HEK293 (cell line): ENCODE measurements around the gene ITSN1.

ENCODE experiments used
- CTCF ChIA-PET: fragments of 350-600 bp; formaldehyde crosslinking; extraction: SDS; loops from one replicate; lab custom pipeline; 2021; ENCODE audit warnings: antibody characterized with exemption; lab: Yijun Ruan, JAX
- POLR2A ChIA-PET: fragments of 300-600 bp; formaldehyde crosslinking; extraction: SDS; loops from one replicate; lab custom pipeline; 2020; ENCODE audit warnings: antibody characterized with exemption, inconsistent platforms; lab: Yijun Ruan, JAX
- H3K27ac ChIP-seq: fragments of 200-500 bp; sonication (Bioruptor generic); 2 replicates; pipeline ENCODE4 v1.5.1; 2014; ENCODE audit warnings: low read depth, low read length, control low read depth, inconsistent platforms; ENCODE audit errors: extremely low read depth
- H3K36me3 ChIP-seq, 2 experiments: fragments of 200-500 bp in 1 of 2; sonication (Bioruptor generic) in 1 of 2; 1 replicate in 1 of 2; 2 replicates in 1 of 2; pipeline ENCODE4 v1.5.1; 2014 to 2017; ENCODE audit warnings: inconsistent platforms in 2 of 2, low read length in 2 of 2; ENCODE audit not compliant: control insufficient read depth in 2 of 2, insufficient read depth in 1 of 2
- H3K4me1 ChIP-seq: fragments of 200-500 bp; sonication (Bioruptor generic); 2 replicates; pipeline ENCODE4 v1.5.1; 2014; ENCODE audit warnings: mild to moderate bottlenecking, low read length, inconsistent platforms; ENCODE audit not compliant: control insufficient read depth, insufficient read depth
- H3K4me3 ChIP-seq: 2 replicates; pipeline ENCODE4 v1.5.1; 2011; ENCODE audit warnings: low read depth, mild to moderate bottlenecking, control low read depth, low read length, moderate library complexity
- H3K9me3 ChIP-seq: fragments of 200-500 bp; sonication (Bioruptor generic); 2 replicates; pipeline ENCODE4 v1.5.1; 2014; ENCODE audit warnings: low read depth, low read length, inconsistent platforms; ENCODE audit not compliant: control insufficient read depth, insufficient read depth
- KLF7 ChIP-seq: fragments of 450-650 bp; formaldehyde crosslinking; IDR thresholded peaks from 2 replicates; pipeline ENCODE4 v1.5.1; 2016; ENCODE audit warnings: missing biosample characterization, missing genetic modification characterization, borderline replicate concordance
- MYNN ChIP-seq: fragments of 450-650 bp; formaldehyde crosslinking; IDR thresholded peaks from 2 replicates; pipeline ENCODE4 v1.5.1; 2016; ENCODE audit warnings: missing biosample characterization, missing genetic modification characterization, borderline replicate concordance
- REPIN1 ChIP-seq: fragments of 450-650 bp; formaldehyde crosslinking; IDR thresholded peaks from 2 replicates; pipeline ENCODE4 v1.5.1; 2017; ENCODE audit warnings: missing biosample characterization, missing genetic modification characterization, low read depth
- SP3 ChIP-seq: fragments of 450-650 bp; formaldehyde crosslinking; IDR thresholded peaks from 2 replicates; pipeline ENCODE4 v1.5.1; 2016; ENCODE audit warnings: missing biosample characterization, missing genetic modification characterization
- ZBTB20 ChIP-seq: fragments of 450-650 bp; formaldehyde crosslinking; IDR thresholded peaks from 2 replicates; pipeline ENCODE4 v1.5.1; 2016; ENCODE audit warnings: missing biosample characterization, missing genetic modification characterization
- ZBTB6 ChIP-seq: fragments of 450-650 bp; formaldehyde crosslinking; IDR thresholded peaks from 2 replicates; pipeline ENCODE4 v1.5.1; 2017; ENCODE audit warnings: missing biosample characterization, missing genetic modification characterization
- ZBTB8A ChIP-seq: fragments of 450-650 bp; formaldehyde crosslinking; IDR thresholded peaks from 2 replicates; pipeline ENCODE4 v1.5.1; 2016; ENCODE audit warnings: missing biosample characterization, missing genetic modification characterization
- ZIC2 ChIP-seq: fragments of 450-650 bp; formaldehyde crosslinking; IDR thresholded peaks from 2 replicates; pipeline ENCODE4 v1.5.1; 2016; ENCODE audit warnings: missing biosample characterization, missing genetic modification characterization
- ZNF133 ChIP-seq: fragments of 450-650 bp; formaldehyde crosslinking; IDR thresholded peaks from 2 replicates; pipeline ENCODE4 v1.5.1; 2016; ENCODE audit warnings: missing biosample characterization, missing genetic modification characterization
- ZNF140 ChIP-seq: fragments of 450-650 bp; formaldehyde crosslinking; IDR thresholded peaks from 2 replicates; pipeline ENCODE4 v1.5.1; 2016; ENCODE audit warnings: missing biosample characterization, missing genetic modification characterization
- ZNF146 ChIP-seq: fragments of 450-650 bp; formaldehyde crosslinking; IDR thresholded peaks from 2 replicates; pipeline ENCODE4 v1.5.1; 2016; ENCODE audit warnings: missing biosample characterization, missing genetic modification characterization
- ZNF157 ChIP-seq: fragments of 450-650 bp; formaldehyde crosslinking; IDR thresholded peaks from 2 replicates; pipeline ENCODE4 v1.5.1; 2016; ENCODE audit warnings: missing biosample characterization, missing genetic modification characterization
- ZNF19 ChIP-seq: fragments of 450-650 bp; formaldehyde crosslinking; IDR thresholded peaks from 2 replicates; pipeline ENCODE4; 2016; ENCODE audit warnings: missing biosample characterization, missing genetic modification characterization, low read depth
- ZNF211 ChIP-seq: fragments of 450-650 bp; formaldehyde crosslinking; IDR thresholded peaks from 2 replicates; pipeline ENCODE4 v1.5.1; 2016; ENCODE audit warnings: low read depth, missing biosample characterization, missing genetic modification characterization
- ZNF248 ChIP-seq: fragments of 450-650 bp; formaldehyde crosslinking; IDR thresholded peaks from 2 replicates; pipeline ENCODE4 v1.5.1; 2017; ENCODE audit warnings: missing biosample characterization, missing genetic modification characterization
- ZNF473 ChIP-seq: fragments of 450-650 bp; formaldehyde crosslinking; IDR thresholded peaks from 2 replicates; pipeline ENCODE4 v1.5.1; 2017; ENCODE audit warnings: missing biosample characterization, missing genetic modification characterization
- ZNF544 ChIP-seq: fragments of 450-650 bp; formaldehyde crosslinking; IDR thresholded peaks from 2 replicates; pipeline ENCODE4 v1.5.0; 2017; ENCODE audit warnings: missing biosample characterization, missing genetic modification characterization
- ZNF549 ChIP-seq: fragments of 450-650 bp; IDR thresholded peaks from 2 replicates; pipeline ENCODE4 v1.5.1; 2018; ENCODE audit warnings: missing biosample characterization, missing genetic modification characterization, mild to moderate bottlenecking, inconsistent platforms, moderate library complexity
- ZNF658 ChIP-seq: fragments of 450-650 bp; formaldehyde crosslinking; IDR thresholded peaks from 2 replicates; pipeline ENCODE4; 2016; ENCODE audit warnings: missing biosample characterization, missing genetic modification characterization
- ZSCAN18 ChIP-seq: fragments of 450-650 bp; formaldehyde crosslinking; IDR thresholded peaks from 2 replicates; pipeline ENCODE4 v1.5.1; 2016; ENCODE audit warnings: missing biosample characterization, missing genetic modification characterization
- TF ChIP-seq, protein P1 (sequence below): fragments of 450-650 bp; formaldehyde crosslinking; IDR thresholded peaks from 2 replicates; pipeline ENCODE4 v1.5.1; 2017; ENCODE audit warnings: missing biosample characterization, mild to moderate bottlenecking, missing genetic modification characterization, moderate library complexity
- TF ChIP-seq, protein P2 (sequence below): fragments of 450-650 bp; formaldehyde crosslinking; IDR thresholded peaks from 2 replicates; pipeline ENCODE4 v1.5.1; 2016; ENCODE audit warnings: missing biosample characterization, missing genetic modification characterization
- TF ChIP-seq, protein P3 (sequence below): fragments of 450-650 bp; formaldehyde crosslinking; IDR thresholded peaks from 2 replicates; pipeline ENCODE4 v1.5.1; 2016; ENCODE audit warnings: missing biosample characterization, missing genetic modification characterization, borderline replicate concordance

Gene ITSN1

DNA sequence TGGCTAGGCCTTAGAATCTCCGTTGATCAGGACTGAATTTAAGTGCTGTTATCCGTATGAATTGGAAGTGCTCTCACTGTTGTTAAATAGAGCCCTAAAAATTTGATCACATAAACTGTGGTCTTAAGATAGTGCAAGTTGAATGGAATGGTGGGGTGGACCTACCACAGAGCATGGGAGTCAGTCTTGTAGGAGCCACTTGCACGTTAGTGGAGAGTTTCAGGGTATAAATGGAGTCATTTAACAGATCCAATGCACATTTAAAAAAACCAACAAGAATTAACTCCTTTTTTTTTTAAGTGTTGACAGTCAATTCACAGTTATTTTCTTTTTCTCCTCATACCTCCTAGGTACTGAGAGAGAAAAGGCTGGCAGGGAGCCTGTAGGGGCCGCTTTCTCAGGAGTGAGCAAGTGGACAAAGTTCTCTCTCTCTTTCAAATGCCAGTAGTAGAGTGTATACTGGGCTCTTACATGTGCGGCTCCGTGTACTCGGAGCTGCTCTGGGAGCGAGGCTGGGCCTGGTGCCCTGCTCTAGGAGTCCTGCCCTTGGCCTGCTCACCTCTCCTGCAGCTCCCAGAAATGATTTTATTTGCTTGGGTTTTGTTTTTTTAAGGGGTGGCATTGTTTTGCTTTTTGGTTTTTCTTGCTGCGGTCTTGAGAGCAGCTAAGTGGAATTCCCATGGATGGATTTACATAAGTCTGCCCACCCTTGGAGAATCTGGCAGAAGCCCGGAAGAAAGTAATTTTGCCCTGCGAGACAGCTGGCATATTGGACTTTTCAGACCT is 182.0 kb downstream of the ITSN1 start:
- Histone ChIP-seq H3K4me3 (no peak overlapping the region), H3K9me3 (no peaks in the 10 kb centered on the region), H3K4me1 (peaks cover 23% of the 10 kb centered on the region), H3K27ac (no peak overlapping the region), H3K36me3 (peaks cover 7 to 17% of the 10 kb centered on the region in 2 experiments)
- peak; percentile 99 for TF ChIP-seq ZNF133 (tag by site-specific recombination)
- TF ChIP-seq, protein P1, sequence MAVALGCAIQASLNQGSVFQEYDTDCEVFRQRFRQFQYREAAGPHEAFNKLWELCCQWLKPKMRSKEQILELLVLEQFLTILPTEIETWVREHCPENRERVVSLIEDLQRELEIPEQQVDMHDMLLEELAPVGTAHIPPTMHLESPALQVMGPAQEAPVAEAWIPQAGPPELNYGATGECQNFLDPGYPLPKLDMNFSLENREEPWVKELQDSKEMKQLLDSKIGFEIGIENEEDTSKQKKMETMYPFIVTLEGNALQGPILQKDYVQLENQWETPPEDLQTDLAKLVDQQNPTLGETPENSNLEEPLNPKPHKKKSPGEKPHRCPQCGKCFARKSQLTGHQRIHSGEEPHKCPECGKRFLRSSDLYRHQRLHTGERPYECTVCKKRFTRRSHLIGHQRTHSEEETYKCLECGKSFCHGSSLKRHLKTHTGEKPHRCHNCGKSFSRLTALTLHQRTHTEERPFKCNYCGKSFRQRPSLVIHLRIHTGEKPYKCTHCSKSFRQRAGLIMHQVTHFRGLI (tag by site-specific recombination): no peak
- no peak for TF ChIP-seq ZNF473
- TF ChIP-seq ZBTB8A (tag by site-specific recombination): no peak
- no peak for TF ChIP-seq KLF7
- 0 out of 2 replicates have a peak, but pooled peaks have one; percentile 11 for TF ChIP-seq ZBTB6 (tag by site-specific recombination)
- no peak for TF ChIP-seq ZNF157 (tag by site-specific recombination)
- TF ChIP-seq ZIC2 (tag by site-specific recombination): 0 out of 2 replicates have a peak, but pooled peaks have one; percentile 15
- no peak for TF ChIP-seq ZNF146 (tag by site-specific recombination)
- TF ChIP-seq REPIN1 (tag by site-specific recombination): no peak
- no peak for TF ChIP-seq ZNF19 (tag by site-specific recombination)
- no peak for TF ChIP-seq ZNF549 (tag by site-specific recombination)
- no peak for TF ChIP-seq ZNF248 (tag by site-specific recombination)
- TF ChIP-seq ZNF211: no peak
- POLR2A ChIA-PET: no interaction called here
- CTCF ChIA-PET: interaction anchor here (0.6 kb wide), 2 partner anchors 12 to 47 kb away, joined by 3 to 4 read pairs; no protein-coding TSS in a partner anchor

DNA sequence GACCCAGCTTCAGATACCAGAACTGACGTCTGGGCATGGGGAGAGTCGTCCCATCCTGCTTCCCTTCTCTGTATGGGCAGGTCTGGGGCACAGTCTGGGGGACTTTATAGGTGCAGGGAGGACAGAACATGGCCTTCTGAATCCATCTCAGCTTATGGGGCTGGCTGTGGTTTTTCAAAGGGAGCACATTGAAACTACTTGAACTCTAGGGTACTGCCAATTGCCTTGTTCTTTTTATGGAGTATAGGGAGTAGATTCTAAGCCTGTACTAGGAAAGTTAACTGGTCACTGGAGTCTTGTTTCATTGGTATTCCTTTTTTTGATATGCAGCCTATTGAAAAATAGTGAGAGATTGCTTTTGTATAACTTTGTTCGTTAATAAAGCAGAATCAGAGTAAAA is 183.1 kb downstream of the ITSN1 start:
- Histone ChIP-seq H3K27ac (no peak overlapping the region), H3K4me1 (peaks cover 18% of the 10 kb centered on the region), H3K4me3 (no peak overlapping the region), H3K36me3 (peaks cover 7 to 28% of the 10 kb centered on the region in 2 experiments), H3K9me3 (no peaks in the 10 kb centered on the region)
- TF ChIP-seq MYNN: no peak
- TF ChIP-seq, protein P2, sequence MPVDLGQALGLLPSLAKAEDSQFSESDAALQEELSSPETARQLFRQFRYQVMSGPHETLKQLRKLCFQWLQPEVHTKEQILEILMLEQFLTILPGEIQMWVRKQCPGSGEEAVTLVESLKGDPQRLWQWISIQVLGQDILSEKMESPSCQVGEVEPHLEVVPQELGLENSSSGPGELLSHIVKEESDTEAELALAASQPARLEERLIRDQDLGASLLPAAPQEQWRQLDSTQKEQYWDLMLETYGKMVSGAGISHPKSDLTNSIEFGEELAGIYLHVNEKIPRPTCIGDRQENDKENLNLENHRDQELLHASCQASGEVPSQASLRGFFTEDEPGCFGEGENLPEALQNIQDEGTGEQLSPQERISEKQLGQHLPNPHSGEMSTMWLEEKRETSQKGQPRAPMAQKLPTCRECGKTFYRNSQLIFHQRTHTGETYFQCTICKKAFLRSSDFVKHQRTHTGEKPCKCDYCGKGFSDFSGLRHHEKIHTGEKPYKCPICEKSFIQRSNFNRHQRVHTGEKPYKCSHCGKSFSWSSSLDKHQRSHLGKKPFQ (tag by site-specific recombination): no peak
- TF ChIP-seq, all 188 proteins: peak for 0
- ChIA-PET POLR2A (no interaction called here), CTCF (interaction anchor here (0.6 kb wide), 1 partner anchor 48 kb away, joined by 3 read pairs; no protein-coding TSS in a partner anchor)

GRCh38 chr21:33825915-33826314 is 183.6 kb downstream of the ITSN1 start:
- peaks cover 13% of the 10 kb centered on the region for H3K4me1 ChIP-seq
- no peak overlapping the region for H3K27ac ChIP-seq
- no peaks in the 10 kb centered on the region for H3K9me3 ChIP-seq
- TF ChIP-seq, protein P3, sequence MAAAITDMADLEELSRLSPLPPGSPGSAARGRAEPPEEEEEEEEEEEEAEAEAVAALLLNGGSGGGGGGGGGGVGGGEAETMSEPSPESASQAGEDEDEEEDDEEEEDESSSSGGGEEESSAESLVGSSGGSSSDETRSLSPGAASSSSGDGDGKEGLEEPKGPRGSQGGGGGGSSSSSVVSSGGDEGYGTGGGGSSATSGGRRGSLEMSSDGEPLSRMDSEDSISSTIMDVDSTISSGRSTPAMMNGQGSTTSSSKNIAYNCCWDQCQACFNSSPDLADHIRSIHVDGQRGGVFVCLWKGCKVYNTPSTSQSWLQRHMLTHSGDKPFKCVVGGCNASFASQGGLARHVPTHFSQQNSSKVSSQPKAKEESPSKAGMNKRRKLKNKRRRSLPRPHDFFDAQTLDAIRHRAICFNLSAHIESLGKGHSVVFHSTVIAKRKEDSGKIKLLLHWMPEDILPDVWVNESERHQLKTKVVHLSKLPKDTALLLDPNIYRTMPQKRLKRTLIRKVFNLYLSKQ (tag by site-specific recombination): no peak
- TF ChIP-seq ZSCAN18 (tag by site-specific recombination): no peak
- TF ChIP-seq ZNF544 (tag by site-specific recombination): no peak
- TF ChIP-seq ZNF140: no peak
- no peak for TF ChIP-seq ZBTB20 (tag by site-specific recombination)
- TF ChIP-seq ZNF658: no peak
- no peak for TF ChIP-seq SP3 (tag by site-specific recombination)
- ChIA-PET CTCF (interaction anchor here (0.8 kb wide), 1 partner anchor 98 kb away, joined by 3 read pairs; no protein-coding TSS in a partner anchor), POLR2A (no interaction called here)
- no peak overlapping the region for H3K4me3 ChIP-seq
- H3K36me3 ChIP-seq: peaks cover 7 to 29% of the 10 kb centered on the region in 2 experiments
